ENCODE results near the gene SEZ6L2. TPM values are rescaled to one million over a fixed set of nuclear protein-coding genes. Genes with fewer than 3 reads are reported as not detected.

Gene SEZ6L2
- total RNA-seq, 4 donors from 2014 or later = 0.66 to 5.6 (median 0.75) TPM; not detected in 1

GRCh38 chr16:29877266-29877961 is 21.9 kb downstream of the SEZ6L2 start:
- TF ChIP-seq CTCF (IDR thresholded peaks at IDR 0.05; ENCODE audit: low read depth) = no peak

- no peak for TF ChIP-seq CTCF (IDR thresholded peaks at IDR 0.05; ENCODE audit: low read depth)
Measured at GRCh38 chr16:29876594-29877249, 22.6 kb downstream of the SEZ6L2 start.

- TF ChIP-seq CTCF (IDR thresholded peaks at IDR 0.05; ENCODE audit: low read depth) = no peak
Measured at GRCh38 chr16:29876217-29876593, 23.1 kb downstream of the SEZ6L2 start.

- TF ChIP-seq CTCF (IDR thresholded peaks at IDR 0.05; ENCODE audit: low read depth) = no peak
Measured at GRCh38 chr16:29875206-29875605, 24.1 kb downstream of the SEZ6L2 start.

GRCh38 chr16:29873319-29873718 is 26.0 kb downstream of the SEZ6L2 start:
- TF ChIP-seq CTCF (IDR thresholded peaks at IDR 0.05; ENCODE audit: low read depth) = no peak

- TF ChIP-seq CTCF (IDR thresholded peaks at IDR 0.05; ENCODE audit: low read depth) = no peak
Measured at GRCh38 chr16:29871822-29872546, 27.4 kb downstream of the SEZ6L2 start.

- no peak for TF ChIP-seq CTCF (IDR thresholded peaks at IDR 0.05; ENCODE audit: low read depth)
Measured at GRCh38 chr16:29868396-29869009, 30.8 kb downstream of the SEZ6L2 start.

Data from subcutaneous adipose tissue (tissue), 4 donors.